Testis (tissue), 3 donors: ENCODE data around the gene CYFIP2. TPM values are rescaled to one million over a fixed set of nuclear protein-coding genes. Genes with fewer than 3 reads are reported as not detected.

Experiments
- DNase-seq: peaks from one replicate; pipeline ENCODE4 v3.0.0-alpha.2; 2019
- H3K27ac ChIP-seq, 2 donors: fragments of 200-600 bp; sonication (generic); one replicate each; pipeline ENCODE4 v1.5.1; 2019
- H3K27me3 ChIP-seq: fragments of 200-600 bp; sonication (generic); one replicate; pipeline ENCODE4 v1.5.1; 2019
- H3K36me3 ChIP-seq: fragments of 200-600 bp; sonication (generic); one replicate; pipeline ENCODE4 v1.5.1; 2017; ENCODE audit warnings: low read depth; ENCODE audit errors: missing control alignments
- H3K4me1 ChIP-seq: fragments of 200-600 bp; sonication (generic); one replicate; pipeline ENCODE4 v1.5.1; 2019
- H3K4me3 ChIP-seq, 2 donors: fragments of 200-600 bp; sonication (generic); one replicate each; pipeline ENCODE4 v1.5.1; 2017 to 2019
- H3K9me3 ChIP-seq: fragments of 200-600 bp; sonication (generic); one replicate; pipeline ENCODE4 v1.5.1; 2017
- CTCF ChIP-seq, 3 experiments: fragments of 450-650 bp in 2 of 3; fragments of 200-600 bp in 1 of 3; sonication (generic) in 1 of 3; IDR thresholded peaks; one replicate each; pipeline ENCODE4 v1.5.1; 2016 to 2019; ENCODE audit warnings: antibody characterized with exemption in 3 of 3, mild to moderate bottlenecking in 2 of 3, moderate library complexity in 1 of 3
- POLR2A ChIP-seq: fragments of 450-650 bp; IDR thresholded peaks from one replicate; pipeline ENCODE4 v1.6.1; 2017; ENCODE audit warnings: antibody characterized with exemption, mild to moderate bottlenecking, moderate library complexity
- WGBS, 2 donors: methylation state at CpG; one replicate each; pipeline ENCODE4 v1.1.5; 2018; 5-methylcytosine and 5-hydroxymethylcytosine counted together
- intact Hi-C: fragments of 100-400 bp; cut with DNase I; formaldehyde crosslinking; loops from one replicate; pipeline ENCODE4 v1.15.1; 2023; ENCODE audit warnings: low total_unique reads
- polyA plus RNA-seq: library from polyadenylated mRNA; stranded (reverse); fragments of 350-450 nt; fragmentation: Illumina TruSeq; extraction: RNeasy Lipid Tissue Mini Kit (QIAGEN cat#74804); gene quantifications from one replicate; pipeline ENCODE4 v1.2.3, GENCODE V29; 2014; ENCODE audit warnings: low read depth, low replicate concordance; ENCODE audit not compliant: insufficient read depth
- total RNA-seq, 2 donors: library from RNA; depleted of rRNA; stranded (reverse); fragments of >200 nt; gene quantifications; one replicate each; pipeline ENCODE4 v1.2.3, GENCODE V29; 2016

The CYFIP2 gene
- total and polyA plus RNA-seq, 3 donors from 2014 or later = 21.7 to 41.4 (median 32.1) TPM

GRCh38 chr5:157389103-157389502, 123.2 kb downstream of the CYFIP2 start:
- WGBS, 2 donors = 97 to 98% methylated on average over 16 to 17 of the region's 17 CpGs
- Histone ChIP-seq H3K36me3 (no peaks in the 10 kb centered on the region), H3K27me3 (no peaks in the 10 kb centered on the region), H3K9me3 (no peaks in the 10 kb centered on the region), H3K27ac (no peak overlapping the region), H3K4me1 (peaks cover 3% of the 10 kb centered on the region), H3K4me3 (no peak overlapping the region)
- TF ChIP-seq CTCF (IDR thresholded peaks at IDR 0.05) (no peak), POLR2A (no peak)
- no peak for DNase-seq
- intact Hi-C loops = no loop called here

DNA sequence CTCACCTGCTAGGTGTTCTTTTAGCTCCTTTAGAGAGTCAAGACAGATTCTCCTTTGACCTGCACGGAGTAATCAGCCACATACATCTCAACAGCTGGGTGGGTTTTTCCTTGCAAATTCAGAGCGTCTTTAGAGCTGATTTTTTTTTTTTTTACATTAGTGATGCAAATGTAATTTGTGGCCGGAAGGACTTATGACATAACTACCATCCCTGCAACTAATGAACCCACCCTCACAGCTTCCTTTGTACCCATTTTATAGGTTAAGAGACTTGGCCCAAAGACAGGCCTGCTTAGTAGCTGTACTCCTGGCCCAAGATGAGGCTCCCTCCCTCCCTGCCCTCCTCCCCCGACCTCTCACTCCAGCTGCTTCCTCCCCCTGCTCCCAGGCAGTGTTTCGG, 124.2 kb downstream of the CYFIP2 start:
- no peak for DNase-seq
- no peaks in the 10 kb centered on the region for H3K27me3 ChIP-seq
- no peaks in the 10 kb centered on the region for H3K9me3 ChIP-seq
- intact Hi-C loops = no loop called here
- H3K27ac ChIP-seq = no peak overlapping the region
- 74 to 81% methylated on average over 4 to 5 of the region's 5 CpGs for WGBS, 2 donors
- H3K36me3 ChIP-seq = no peaks in the 10 kb centered on the region
- peaks cover 3% of the 10 kb centered on the region for H3K4me1 ChIP-seq
- H3K4me3 ChIP-seq = no peak overlapping the region
- TF ChIP-seq CTCF (IDR thresholded peaks at IDR 0.05) (no peak), POLR2A (no peak)

- H3K27ac ChIP-seq = no peak overlapping the region
- H3K36me3 ChIP-seq = no peaks in the 10 kb centered on the region
- H3K4me1 ChIP-seq = peaks cover 3% of the 10 kb centered on the region
- intact Hi-C loops = no loop called here
- TF ChIP-seq CTCF (IDR thresholded peaks at IDR 0.05) (no peak), POLR2A (no peak)
- WGBS, 2 donors = 87 to 89% methylated on average over 15 of the region's 15 CpGs
- no peak overlapping the region for H3K4me3 ChIP-seq
- no peak for DNase-seq
- no peaks in the 10 kb centered on the region for H3K27me3 ChIP-seq
- no peaks in the 10 kb centered on the region for H3K9me3 ChIP-seq
These were observed 124.8 kb downstream of the CYFIP2 start for GRCh38 chr5:157390551-157391297.

GRCh38 chr5:157398305-157398704, 132.4 kb downstream of the CYFIP2 start:
- Histone ChIP-seq H3K36me3 (no peaks in the 10 kb centered on the region), H3K9me3 (no peaks in the 10 kb centered on the region), H3K4me3 (no peak overlapping the region), H3K27me3 (no peaks in the 10 kb centered on the region), H3K27ac (no peak overlapping the region), H3K4me1 (no peaks in the 10 kb centered on the region)
- DNase-seq = no peak
- intact Hi-C loops = no loop called here
- no peak for TF ChIP-seq CTCF (IDR thresholded peaks at IDR 0.05)
- TF ChIP-seq POLR2A = no peak
